Measurements from ENCODE around the gene CCNL2.

CCNL2 gene

GRCh38 chr1:1359308-1359663 lies 39.8 kb downstream of the CCNL2 start:
- Histone ChIP-seq H3K4me3 (ENCODE audit: low read depth in 1 of 2, low read length in 2 of 2) (no peak overlapping the region), H3K9me3 (ENCODE audit: insufficient read depth, low read length, severe bottlenecking) (no peaks in the 10 kb centered on the region), H3K36me3 (ENCODE audit: insufficient read depth, low read length) (no peaks in the 10 kb centered on the region), H3K27ac (ENCODE audit: low read length) (no peak overlapping the region), H3K4me2 (ENCODE audit: insufficient read depth, low read length) (no peak overlapping the region), H2AFZ (ENCODE audit: low read depth, low read length) (no peak overlapping the region), H3K9ac (ENCODE audit: low read depth, low read length) (no peak overlapping the region), H3K4me1 (ENCODE audit: insufficient read depth, low read length) (no peaks in the 10 kb centered on the region), H3K79me2 (ENCODE audit: insufficient read depth, low read length) (no peaks in the 10 kb centered on the region), H3K27me3 (ENCODE audit: insufficient read depth, low read length, poor library complexity) (no peaks in the 10 kb centered on the region), H4K20me1 (ENCODE audit: insufficient read depth, low read length) (no peaks in the 10 kb centered on the region)
- TF ChIP-seq, protein P1, sequence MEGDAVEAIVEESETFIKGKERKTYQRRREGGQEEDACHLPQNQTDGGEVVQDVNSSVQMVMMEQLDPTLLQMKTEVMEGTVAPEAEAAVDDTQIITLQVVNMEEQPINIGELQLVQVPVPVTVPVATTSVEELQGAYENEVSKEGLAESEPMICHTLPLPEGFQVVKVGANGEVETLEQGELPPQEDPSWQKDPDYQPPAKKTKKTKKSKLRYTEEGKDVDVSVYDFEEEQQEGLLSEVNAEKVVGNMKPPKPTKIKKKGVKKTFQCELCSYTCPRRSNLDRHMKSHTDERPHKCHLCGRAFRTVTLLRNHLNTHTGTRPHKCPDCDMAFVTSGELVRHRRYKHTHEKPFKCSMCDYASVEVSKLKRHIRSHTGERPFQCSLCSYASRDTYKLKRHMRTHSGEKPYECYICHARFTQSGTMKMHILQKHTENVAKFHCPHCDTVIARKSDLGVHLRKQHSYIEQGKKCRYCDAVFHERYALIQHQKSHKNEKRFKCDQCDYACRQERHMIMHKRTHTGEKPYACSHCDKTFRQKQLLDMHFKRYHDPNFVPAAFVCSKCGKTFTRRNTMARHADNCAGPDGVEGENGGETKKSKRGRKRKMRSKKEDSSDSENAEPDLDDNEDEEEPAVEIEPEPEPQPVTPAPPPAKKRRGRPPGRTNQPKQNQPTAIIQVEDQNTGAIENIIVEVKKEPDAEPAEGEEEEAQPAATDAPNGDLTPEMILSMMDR (IDR thresholded peaks at IDR 0.05; ENCODE audit: borderline replicate concordance, extremely low read depth, low read length, poor library complexity, severe bottlenecking) = no peak
- no peak for TF ChIP-seq EZH2 (IDR thresholded peaks at IDR 0.05; ENCODE audit: borderline replicate concordance, low read depth, low read length, severe bottlenecking)
- ATAC-seq (ENCODE audit: insufficient read depth, low read depth) (peak; percentile 47; the same call in 2 of the 3 replicates), DNase-seq (no peak)

DNA sequence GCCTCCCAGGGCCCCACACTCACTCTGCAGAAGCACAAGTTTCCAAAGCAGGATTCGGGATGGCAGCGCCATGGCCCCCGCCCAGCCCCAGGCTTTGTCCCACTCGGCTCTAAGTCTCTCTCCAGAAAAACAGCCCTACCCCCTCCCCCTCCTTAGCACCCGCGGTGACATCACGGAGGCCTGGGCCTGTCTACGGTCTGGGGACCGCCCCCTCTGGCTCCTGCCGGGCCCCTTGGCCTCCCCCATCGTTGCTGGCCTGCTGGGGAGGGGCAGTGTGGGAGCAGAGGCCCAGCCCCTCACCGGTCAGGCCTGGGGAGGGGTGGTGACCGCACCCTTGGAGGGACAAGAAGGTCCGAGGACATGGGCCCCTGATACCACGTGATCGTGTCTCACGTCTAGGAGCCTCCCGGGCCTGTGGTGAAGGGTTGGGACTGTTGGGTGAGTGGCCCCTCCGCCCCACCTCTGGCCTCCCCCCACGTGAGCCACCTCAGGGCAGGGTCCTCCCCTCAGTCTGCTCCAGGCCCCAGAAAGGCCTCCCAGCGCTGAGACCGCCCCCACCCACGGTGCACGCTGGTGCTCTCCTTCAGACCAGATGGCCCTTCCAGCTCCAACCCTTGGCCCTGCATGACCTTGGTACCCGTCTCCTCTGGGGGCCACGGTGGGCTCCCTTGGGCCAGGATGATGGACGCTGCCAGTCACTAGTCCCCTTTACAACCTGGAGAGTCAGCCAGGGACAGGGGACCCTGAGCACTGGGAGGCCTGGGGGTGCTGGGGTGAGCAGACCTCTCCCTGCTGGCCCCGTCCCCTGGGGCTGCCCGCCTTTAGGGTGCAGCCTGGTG lies 40.5 kb downstream of the CCNL2 start, which contains the start of gene MXRA8:
Gene MXRA8 (minus strand): TSS at position 123 of the 839 bp plus-strand sequence. CDS start 51 bp downstream, at position 72.
- no peak within 1 kb of the TSS for H3K9ac ChIP-seq (ENCODE audit: low read depth, low read length)

GRCh38 chr1:1357871-1358432 lies 41.2 kb downstream of the CCNL2 start:
- Histone ChIP-seq H2AFZ (ENCODE audit: low read depth, low read length) (no peak overlapping the region), H3K4me1 (ENCODE audit: insufficient read depth, low read length) (no peaks in the 10 kb centered on the region), H3K9me3 (ENCODE audit: insufficient read depth, low read length, severe bottlenecking) (no peaks in the 10 kb centered on the region), H3K4me2 (ENCODE audit: insufficient read depth, low read length) (no peak overlapping the region), H3K27me3 (ENCODE audit: insufficient read depth, low read length, poor library complexity) (no peaks in the 10 kb centered on the region), H4K20me1 (ENCODE audit: insufficient read depth, low read length) (0 out of 2 replicates have a peak, but pooled peaks cover 8% of the 10 kb centered on the region), H3K27ac (ENCODE audit: low read length) (no peak overlapping the region), H3K4me3 (ENCODE audit: low read depth in 1 of 2, low read length in 2 of 2) (no peak overlapping the region), H3K9ac (ENCODE audit: low read depth, low read length) (no peak overlapping the region), H3K79me2 (ENCODE audit: insufficient read depth, low read length) (no peaks in the 10 kb centered on the region), H3K36me3 (ENCODE audit: insufficient read depth, low read length) (no peaks in the 10 kb centered on the region)
- no peak for DNase-seq
- ATAC-seq (ENCODE audit: insufficient read depth, low read depth) = no peak
- TF ChIP-seq, protein P1 (IDR thresholded peaks at IDR 0.05; ENCODE audit: borderline replicate concordance, extremely low read depth, low read length, poor library complexity, severe bottlenecking) = no peak
- no peak for TF ChIP-seq EZH2 (IDR thresholded peaks at IDR 0.05; ENCODE audit: borderline replicate concordance, low read depth, low read length, severe bottlenecking)

More for the DNA sequence above, 40.5 kb downstream of the CCNL2 start, which contains the start of gene MXRA8:
- ATAC-seq (ENCODE audit: insufficient read depth, low read depth) (no peak), DNase-seq (no peak)
- Histone ChIP-seq H3K36me3 (ENCODE audit: insufficient read depth, low read length) (no peaks in the 10 kb centered on the region), H3K4me3 (ENCODE audit: low read depth in 1 of 2, low read length in 2 of 2) (no peak within 1 kb of the TSS), H3K27ac (ENCODE audit: low read length) (no peak within 1 kb of the TSS), H3K4me1 (ENCODE audit: insufficient read depth, low read length) (no peaks in the 10 kb centered on the region), H2AFZ (ENCODE audit: low read depth, low read length) (no peak within 1 kb of the TSS), H3K4me2 (ENCODE audit: insufficient read depth, low read length) (no peak within 1 kb of the TSS), H3K79me2 (ENCODE audit: insufficient read depth, low read length) (no peaks in the 10 kb centered on the region), H3K27me3 (ENCODE audit: insufficient read depth, low read length, poor library complexity) (no peaks in the 10 kb centered on the region), H4K20me1 (ENCODE audit: insufficient read depth, low read length) (0 out of 2 replicates have a peak, but pooled peaks cover 4% of the 10 kb centered on the region), H3K9me3 (ENCODE audit: insufficient read depth, low read length, severe bottlenecking) (no peaks in the 10 kb centered on the region)
- TF ChIP-seq, protein P1 (IDR thresholded peaks at IDR 0.05; ENCODE audit: borderline replicate concordance, extremely low read depth, low read length, poor library complexity, severe bottlenecking) = no peak
- TF ChIP-seq EZH2 (IDR thresholded peaks at IDR 0.05; ENCODE audit: borderline replicate concordance, low read depth, low read length, severe bottlenecking) = no peak

Data from DND-41 (cell line).